ENCODE results near the gene TREML1. TPM values are rescaled to one million over a fixed set of nuclear protein-coding genes. Genes with fewer than 3 reads are reported as not detected.
"Not testable (repeated sequence)": the region's sequence is repeated elsewhere in the genome, so short reads cannot be mapped to it uniquely, and the experiment has no call there.

The TREML1 gene
- polyA plus RNA-seq, 3 donors: 0.53 to 0.88 (median 0.85) TPM

- DNase-seq: no peak
Measured at GRCh38 chr6:41153451-41153850, 696 bp downstream of the TREML1 start.

- DNase-seq: no peak
Measured at GRCh38 chr6:41150671-41151070, 3.5 kb downstream of the TREML1 start.

- no peak for DNase-seq
Measured at GRCh38 chr6:41147917-41148316, 6.2 kb downstream of the TREML1 start.

GRCh38 chr6:41136911-41137310, 17.2 kb downstream of the TREML1 start:
- no peak for DNase-seq

- DNase-seq: no peak
Measured at GRCh38 chr6:41135062-41135832, 18.9 kb downstream of the TREML1 start.

GRCh38 chr6:41132254-41132653, 21.9 kb downstream of the TREML1 start:
- no peak for DNase-seq

GRCh38 chr6:41125282-41125681, 28.9 kb downstream of the TREML1 start:
- no peak for DNase-seq

GRCh38 chr6:41122918-41123317, 31.2 kb downstream of the TREML1 start:
- no peak for DNase-seq

- no peak for DNase-seq
Measured at GRCh38 chr6:41122373-41122772, 31.8 kb downstream of the TREML1 start.

GRCh38 chr6:41120058-41120457, 34.1 kb downstream of the TREML1 start:
- DNase-seq: no peak

- DNase-seq: no peak
Measured at GRCh38 chr6:41119508-41119907, 34.6 kb downstream of the TREML1 start.

GRCh38 chr6:41115027-41115426, 39.1 kb downstream of the TREML1 start:
- DNase-seq: not testable (repeated sequence)

- no peak for DNase-seq
Measured at GRCh38 chr6:41111017-41111416, 43.1 kb downstream of the TREML1 start.

GRCh38 chr6:41103847-41104246, 50.3 kb downstream of the TREML1 start:
- DNase-seq: no peak

GRCh38 chr6:41100871-41101287, 53.3 kb downstream of the TREML1 start:
- no peak for DNase-seq

Other genes with a start within 250 kb of the TREML1 start
- 10 to 100 TPM in 1 of 3 donors, 1 to 10 TPM in 2; 5.1 to 10.7 (median 9.4) TPM for gene UNC5CL, start 115.1 kb downstream of the TREML1 start, polyA plus RNA-seq (ENCODE audit: insufficient read length in 3 of 3)
- gene TSPO2, start 111.9 kb downstream of the TREML1 start, polyA plus RNA-seq (ENCODE audit: insufficient read length in 3 of 3): 1 to 10 TPM in 1 of 3 donors, under 1 TPM in 2; 0.33 to 1.2 (median 0.60) TPM
- under 1 TPM; 0.34 to 0.99 (median 0.71) TPM for gene APOBEC2, start 101.1 kb downstream of the TREML1 start, polyA plus RNA-seq (ENCODE audit: insufficient read length in 3 of 3)
- 10 to 100 TPM; 55.4 to 67.2 (median 62.2) TPM for gene OARD1, start 82.0 kb downstream of the TREML1 start, polyA plus RNA-seq (ENCODE audit: insufficient read length in 3 of 3)
- 10 to 100 TPM; 45.9 to 52.3 (median 48.1) TPM for gene NFYA, start 81.4 kb downstream of the TREML1 start, polyA plus RNA-seq (ENCODE audit: insufficient read length in 3 of 3)
- under 1 TPM; 0.47 to 0.90 (median 0.83) TPM for gene TREM2, start 8.8 kb upstream of the TREML1 start, polyA plus RNA-seq (ENCODE audit: insufficient read length in 3 of 3)
- under 1 TPM; 0.09 to 0.16 (median 0.11) TPM for gene TREML2, start 46.8 kb upstream of the TREML1 start, polyA plus RNA-seq (ENCODE audit: insufficient read length in 3 of 3)
- gene TREML4, start 74.0 kb upstream of the TREML1 start, polyA plus RNA-seq (ENCODE audit: insufficient read length in 3 of 3): under 1 TPM in 1 of 3 donors, not detected in 2; 0.03 TPM
- gene TREM1, start 132.3 kb upstream of the TREML1 start, polyA plus RNA-seq (ENCODE audit: insufficient read length in 3 of 3): under 1 TPM in 1 of 3 donors, not detected in 2; 0.09 TPM
- not detected for gene NCR2, start 181.3 kb upstream of the TREML1 start, polyA plus RNA-seq (ENCODE audit: insufficient read length in 3 of 3)